CD4-positive, alpha-beta T cell treated with Interleukin-6 at 100 ng/mL for 8 hours (primary cell): ENCODE measurements around the gene IMMP2L.

Source experiments
- DNase-seq: peaks from one replicate; pipeline ENCODE4 v3.0.0-alpha.2; 2020; ENCODE audit warnings: mixed read lengths, low spot score

The IMMP2L gene

GRCh38 chr7:110803602-110804143 is 758.6 kb downstream of the IMMP2L start:
- no peak for DNase-seq

- no peak for DNase-seq
Measured at GRCh38 chr7:110801502-110801901, 760.8 kb downstream of the IMMP2L start.

GRCh38 chr7:110800984-110801383 is 761.3 kb downstream of the IMMP2L start:
- DNase-seq, result no peak

GRCh38 chr7:110797656-110798055 is 764.6 kb downstream of the IMMP2L start:
- no peak for DNase-seq

- no peak for DNase-seq
Measured at GRCh38 chr7:110790992-110791391, 771.3 kb downstream of the IMMP2L start.

GRCh38 chr7:110786328-110786965 is 775.8 kb downstream of the IMMP2L start:
- no peak for DNase-seq

- no peak for DNase-seq
Measured at GRCh38 chr7:110784749-110785148, 777.5 kb downstream of the IMMP2L start.

GRCh38 chr7:110780712-110781111 is 781.6 kb downstream of the IMMP2L start:
- no peak for DNase-seq

- no peak for DNase-seq
Measured at GRCh38 chr7:110779339-110779738, 783.0 kb downstream of the IMMP2L start.

GRCh38 chr7:110775046-110775445 is 787.2 kb downstream of the IMMP2L start:
- no peak for DNase-seq

- no peak for DNase-seq
Measured at GRCh38 chr7:110774071-110774470, 788.2 kb downstream of the IMMP2L start.

GRCh38 chr7:110772615-110773014 is 789.7 kb downstream of the IMMP2L start:
- DNase-seq, result no peak

- DNase-seq, result no peak
Measured at GRCh38 chr7:110771717-110772116, 790.6 kb downstream of the IMMP2L start.

- no peak for DNase-seq
Measured at GRCh38 chr7:110767550-110768110, 794.7 kb downstream of the IMMP2L start.

GRCh38 chr7:110766864-110767263 is 795.4 kb downstream of the IMMP2L start:
- DNase-seq, result no peak

- DNase-seq, result no peak
Measured at GRCh38 chr7:110764852-110765251, 797.4 kb downstream of the IMMP2L start.

- no peak for DNase-seq
Measured at GRCh38 chr7:110762546-110763225, 799.6 kb downstream of the IMMP2L start.

GRCh38 chr7:110760341-110760740 is 802.0 kb downstream of the IMMP2L start:
- DNase-seq, result no peak

GRCh38 chr7:110759069-110759468 is 803.2 kb downstream of the IMMP2L start:
- DNase-seq, result no peak

- DNase-seq, result no peak
Measured at GRCh38 chr7:110754649-110755048, 807.6 kb downstream of the IMMP2L start.

- DNase-seq, result no peak
Measured at GRCh38 chr7:110750931-110751605, 811.2 kb downstream of the IMMP2L start.

- no peak for DNase-seq
Measured at GRCh38 chr7:110733221-110733620, 829.1 kb downstream of the IMMP2L start.

- DNase-seq, result no peak
Measured at GRCh38 chr7:110724811-110725210, 837.5 kb downstream of the IMMP2L start.
